Measurements from ENCODE around the gene PAIP2.
"Not testable (repeated sequence)": the region's sequence is repeated elsewhere in the genome, so short reads cannot be mapped to it uniquely, and the experiment has no call there.

GRCh38 chr5:139409116-139409515 is 67.5 kb downstream of the PAIP2 start:
- TF ChIP-seq CTCF, EP300 (IDR thresholded peaks at IDR 0.05): not testable (repeated sequence)
